HG03103 (cell line): Measurements from ENCODE around the gene GJA9.
"Not testable (repeated sequence)": the region's sequence is repeated elsewhere in the genome, so short reads cannot be mapped to it uniquely, and the experiment has no call there.

Source experiments
- ATAC-seq: cut with Tn5 transposase; IDR thresholded peaks from one replicate; pipeline ENCODE4 v1.9.1; 2021; ENCODE audit warnings: low read depth; ENCODE audit not compliant: unreplicated experiment

Gene GJA9

GRCh38 chr1:38875811-38876210 is 5.6 kb downstream of the GJA9 start:
- no peak for ATAC-seq

GRCh38 chr1:38873027-38873969 is 8.1 kb downstream of the GJA9 start, which contains the start of gene MYCBP:
TSS of gene MYCBP (minus strand) at chr1:38873348. CDS start at chr1:38873305, 43 bp downstream.
- peak; percentile 94 for ATAC-seq

- peak; percentile 13 for ATAC-seq
Measured at GRCh38 chr1:38872401-38873026, 8.9 kb downstream of the GJA9 start.

GRCh38 chr1:38870996-38871395 is 10.4 kb downstream of the GJA9 start:
- no peak for ATAC-seq

GRCh38 chr1:38867208-38867607 is 14.2 kb downstream of the GJA9 start:
- no peak for ATAC-seq

- no peak for ATAC-seq
Measured at GRCh38 chr1:38865112-38865715, 16.2 kb downstream of the GJA9 start.

- no peak for ATAC-seq
Measured at GRCh38 chr1:38860454-38860795, 21.0 kb downstream of the GJA9 start.

GRCh38 chr1:38859561-38860453 is 21.6 kb downstream of the GJA9 start, which contains the start of gene RRAGC:
TSS of gene RRAGC (minus strand) at chr1:38859772. CDS start at chr1:38859646, 126 bp downstream.
- peak; percentile 89 for ATAC-seq

GRCh38 chr1:38858833-38859560 is 22.4 kb downstream of the GJA9 start:
- peak; percentile 28 for ATAC-seq

GRCh38 chr1:38852780-38853179 is 28.6 kb downstream of the GJA9 start:
- no peak for ATAC-seq

GRCh38 chr1:38848071-38848470 is 33.3 kb downstream of the GJA9 start:
- ATAC-seq, result no peak

GRCh38 chr1:38846210-38846609 is 35.2 kb downstream of the GJA9 start:
- no peak for ATAC-seq

- not testable (repeated sequence) for ATAC-seq
Measured at GRCh38 chr1:38845088-38845487, 36.3 kb downstream of the GJA9 start.

- ATAC-seq, result no peak
Measured at GRCh38 chr1:38840281-38840680, 41.1 kb downstream of the GJA9 start.

GRCh38 chr1:38839363-38839762 is 42.0 kb downstream of the GJA9 start:
- no peak for ATAC-seq

GRCh38 chr1:38836316-38836715 is 45.1 kb downstream of the GJA9 start:
- not testable (repeated sequence) for ATAC-seq

GRCh38 chr1:38834937-38835827 is 46.2 kb downstream of the GJA9 start:
- no peak for ATAC-seq

GRCh38 chr1:38834221-38834782 is 47.1 kb downstream of the GJA9 start:
- ATAC-seq, result no peak
